Measurements from ENCODE around the gene CFB. TPM values are rescaled to one million over a fixed set of nuclear protein-coding genes. Genes with fewer than 3 reads are reported as not detected.
A peak's percentile ranks its signal among the peaks of the same experiment; 100 is the strongest.

CFB gene
- total and polyA plus RNA-seq, 4 donors: 2,016 to 3,272 (median 3,140) TPM

DNA sequence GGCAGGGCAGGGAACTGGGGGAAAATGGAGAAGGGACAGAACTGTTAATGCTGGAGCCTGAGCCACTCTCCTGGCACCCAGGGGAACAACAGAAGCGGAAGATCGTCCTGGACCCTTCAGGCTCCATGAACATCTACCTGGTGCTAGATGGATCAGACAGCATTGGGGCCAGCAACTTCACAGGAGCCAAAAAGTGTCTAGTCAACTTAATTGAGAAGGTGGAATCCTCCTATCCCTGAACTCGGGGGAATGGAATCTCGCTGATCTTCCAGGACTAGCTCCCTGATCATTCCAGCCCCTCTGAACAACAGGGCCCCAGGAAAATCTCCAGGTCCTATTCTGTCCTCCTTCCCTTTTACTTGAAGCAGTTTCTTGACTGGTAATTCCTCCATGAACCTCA is 2.0 kb downstream of the CFB start:
- no peak for DNase-seq (ENCODE audit: low spot score)
- Histone ChIP-seq H3K4me3 (ENCODE audit: low read depth in 1 of 3, low read length in 3 of 3) (peak overlapping the region; percentile 64 to 97 (median 81)), H3K27me3 (ENCODE audit: control insufficient read depth in 4 of 4, insufficient read depth in 4 of 4, low read length in 3 of 4) (no peaks in the 10 kb centered on the region), H3K9me3 (ENCODE audit: control insufficient read depth in 4 of 4, low read length in 3 of 4) (no peaks in the 10 kb centered on the region), H3K36me3 (ENCODE audit: control insufficient read depth in 4 of 4, insufficient read depth in 3 of 4, low read depth in 1 of 4, low read length in 3 of 4) (peaks cover 2 to 52% (median 42%) of the 10 kb centered on the region in 4 donors), H3K4me1 (ENCODE audit: control insufficient read depth in 4 of 4, insufficient read depth in 4 of 4, low read length in 3 of 4) (peaks cover 7 to 53% (median 34%) of the 10 kb centered on the region in 4 donors), H3K27ac (ENCODE audit: low read depth in 1 of 2, low read length in 2 of 2) (peak overlapping the region; percentile 71 to 93), H3K9ac (ENCODE audit: low read depth in 1 of 2, low read length in 2 of 2) (peak overlapping the region in 1 of 2 donors; percentile 96)
- no peak for TF ChIP-seq HNF4G (IDR thresholded peaks at IDR 0.05)
- peak; percentile 4 for TF ChIP-seq SP1 (IDR thresholded peaks at IDR 0.05)
- WGBS: 81% methylated on average over 4 of the region's 4 CpGs

DNA sequence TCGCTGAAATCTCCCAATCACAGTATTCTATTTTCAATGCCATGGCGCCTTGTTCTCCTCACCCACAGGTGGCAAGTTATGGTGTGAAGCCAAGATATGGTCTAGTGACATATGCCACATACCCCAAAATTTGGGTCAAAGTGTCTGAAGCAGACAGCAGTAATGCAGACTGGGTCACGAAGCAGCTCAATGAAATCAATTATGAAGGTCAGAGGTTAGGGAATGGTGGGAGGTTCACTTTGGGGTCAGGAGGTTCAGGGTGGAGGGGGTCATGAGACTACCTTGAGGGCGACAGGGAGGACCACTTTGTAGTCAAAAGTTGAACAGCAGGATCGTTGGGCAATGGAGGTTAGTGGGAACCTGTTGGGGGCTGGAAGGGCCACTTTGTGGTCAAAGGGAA is 2.4 kb downstream of the CFB start:
- WGBS: 58% methylated on average over 5 of the region's 5 CpGs
- peak overlapping the region; percentile 71 to 93 for H3K27ac ChIP-seq (ENCODE audit: low read depth in 1 of 2, low read length in 2 of 2)

DNA sequence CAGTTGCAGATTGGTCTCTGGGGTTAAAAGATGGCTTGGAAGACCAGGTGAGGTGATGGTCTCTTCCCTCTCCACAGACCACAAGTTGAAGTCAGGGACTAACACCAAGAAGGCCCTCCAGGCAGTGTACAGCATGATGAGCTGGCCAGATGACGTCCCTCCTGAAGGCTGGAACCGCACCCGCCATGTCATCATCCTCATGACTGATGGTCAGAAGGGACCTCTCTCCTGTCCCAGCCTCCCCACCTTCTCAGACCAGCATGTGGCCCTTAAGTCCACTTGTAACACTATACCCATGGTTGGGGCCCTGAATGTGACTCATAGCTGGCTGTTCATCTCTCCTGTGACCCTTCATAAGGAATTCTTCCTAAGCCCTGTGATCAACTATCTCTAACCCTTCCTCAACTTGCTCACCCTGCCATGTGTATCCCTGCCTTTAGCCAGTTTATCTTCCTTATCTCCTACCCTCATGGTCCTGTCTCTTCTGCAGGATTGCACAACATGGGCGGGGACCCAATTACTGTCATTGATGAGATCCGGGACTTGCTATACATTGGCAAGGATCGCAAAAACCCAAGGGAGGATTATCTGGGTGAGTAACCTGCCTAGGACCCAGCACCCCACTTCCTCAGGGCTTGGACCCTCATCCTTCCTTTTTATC is 3.0 kb downstream of the CFB start:
- Histone ChIP-seq H3K9ac (ENCODE audit: low read depth in 1 of 2, low read length in 2 of 2) (no peak overlapping the region), H3K27ac (ENCODE audit: low read depth in 1 of 2, low read length in 2 of 2) (peak overlapping the region; percentile 71 to 93), H3K27me3 (ENCODE audit: control insufficient read depth in 4 of 4, insufficient read depth in 4 of 4, low read length in 3 of 4) (no peaks in the 10 kb centered on the region), H3K4me1 (ENCODE audit: control insufficient read depth in 4 of 4, insufficient read depth in 4 of 4, low read length in 3 of 4) (peaks cover 7 to 43% (median 28%) of the 10 kb centered on the region in 4 donors), H3K36me3 (ENCODE audit: control insufficient read depth in 4 of 4, insufficient read depth in 3 of 4, low read depth in 1 of 4, low read length in 3 of 4) (peaks cover 4 to 52% (median 43%) of the 10 kb centered on the region in 4 donors), H3K9me3 (ENCODE audit: control insufficient read depth in 4 of 4, low read length in 3 of 4) (no peaks in the 10 kb centered on the region), H3K4me3 (ENCODE audit: low read depth in 1 of 3, low read length in 3 of 3) (peak overlapping the region in 1 of 3 donors; percentile 81)
- 80% methylated on average over 6 of the region's 6 CpGs for WGBS
- DNase-seq (ENCODE audit: low spot score): no peak
- TF ChIP-seq RXRA (IDR thresholded peaks at IDR 0.05): no peak
- TF ChIP-seq, protein P1, sequence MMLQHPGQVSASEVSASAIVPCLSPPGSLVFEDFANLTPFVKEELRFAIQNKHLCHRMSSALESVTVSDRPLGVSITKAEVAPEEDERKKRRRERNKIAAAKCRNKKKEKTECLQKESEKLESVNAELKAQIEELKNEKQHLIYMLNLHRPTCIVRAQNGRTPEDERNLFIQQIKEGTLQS (IDR thresholded peaks at IDR 0.05): no peak
- no peak for TF ChIP-seq NR2F2 (IDR thresholded peaks at IDR 0.05)
- TF ChIP-seq, protein P2, sequence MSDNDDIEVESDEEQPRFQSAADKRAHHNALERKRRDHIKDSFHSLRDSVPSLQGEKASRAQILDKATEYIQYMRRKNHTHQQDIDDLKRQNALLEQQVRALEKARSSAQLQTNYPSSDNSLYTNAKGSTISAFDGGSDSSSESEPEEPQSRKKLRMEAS (IDR thresholded peaks at IDR 0.05): no peak
- TF ChIP-seq, protein P3, sequence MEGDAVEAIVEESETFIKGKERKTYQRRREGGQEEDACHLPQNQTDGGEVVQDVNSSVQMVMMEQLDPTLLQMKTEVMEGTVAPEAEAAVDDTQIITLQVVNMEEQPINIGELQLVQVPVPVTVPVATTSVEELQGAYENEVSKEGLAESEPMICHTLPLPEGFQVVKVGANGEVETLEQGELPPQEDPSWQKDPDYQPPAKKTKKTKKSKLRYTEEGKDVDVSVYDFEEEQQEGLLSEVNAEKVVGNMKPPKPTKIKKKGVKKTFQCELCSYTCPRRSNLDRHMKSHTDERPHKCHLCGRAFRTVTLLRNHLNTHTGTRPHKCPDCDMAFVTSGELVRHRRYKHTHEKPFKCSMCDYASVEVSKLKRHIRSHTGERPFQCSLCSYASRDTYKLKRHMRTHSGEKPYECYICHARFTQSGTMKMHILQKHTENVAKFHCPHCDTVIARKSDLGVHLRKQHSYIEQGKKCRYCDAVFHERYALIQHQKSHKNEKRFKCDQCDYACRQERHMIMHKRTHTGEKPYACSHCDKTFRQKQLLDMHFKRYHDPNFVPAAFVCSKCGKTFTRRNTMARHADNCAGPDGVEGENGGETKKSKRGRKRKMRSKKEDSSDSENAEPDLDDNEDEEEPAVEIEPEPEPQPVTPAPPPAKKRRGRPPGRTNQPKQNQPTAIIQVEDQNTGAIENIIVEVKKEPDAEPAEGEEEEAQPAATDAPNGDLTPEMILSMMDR (IDR thresholded peaks at IDR 0.05; ENCODE audit: low read depth, low read length, missing input control): no peak
- no peak for TF ChIP-seq YY1 (IDR thresholded peaks at IDR 0.05)
- no peak for TF ChIP-seq EGR1 (IDR thresholded peaks at IDR 0.05; ENCODE audit: low read depth in 2 of 2)
- TF ChIP-seq GABPA (IDR thresholded peaks at IDR 0.05 in 1 of 2, conservative IDR thresholded peaks at IDR 0.05 in 1 of 2): no peak
- no peak for TF ChIP-seq HNF4A (conservative IDR thresholded peaks at IDR 0.05)
- no peak for TF ChIP-seq HNF4G (IDR thresholded peaks at IDR 0.05)
- TF ChIP-seq SP1 (IDR thresholded peaks at IDR 0.05): no peak
- TF ChIP-seq RAD21 (IDR thresholded peaks at IDR 0.05): no peak
- TF ChIP-seq, protein P4, sequence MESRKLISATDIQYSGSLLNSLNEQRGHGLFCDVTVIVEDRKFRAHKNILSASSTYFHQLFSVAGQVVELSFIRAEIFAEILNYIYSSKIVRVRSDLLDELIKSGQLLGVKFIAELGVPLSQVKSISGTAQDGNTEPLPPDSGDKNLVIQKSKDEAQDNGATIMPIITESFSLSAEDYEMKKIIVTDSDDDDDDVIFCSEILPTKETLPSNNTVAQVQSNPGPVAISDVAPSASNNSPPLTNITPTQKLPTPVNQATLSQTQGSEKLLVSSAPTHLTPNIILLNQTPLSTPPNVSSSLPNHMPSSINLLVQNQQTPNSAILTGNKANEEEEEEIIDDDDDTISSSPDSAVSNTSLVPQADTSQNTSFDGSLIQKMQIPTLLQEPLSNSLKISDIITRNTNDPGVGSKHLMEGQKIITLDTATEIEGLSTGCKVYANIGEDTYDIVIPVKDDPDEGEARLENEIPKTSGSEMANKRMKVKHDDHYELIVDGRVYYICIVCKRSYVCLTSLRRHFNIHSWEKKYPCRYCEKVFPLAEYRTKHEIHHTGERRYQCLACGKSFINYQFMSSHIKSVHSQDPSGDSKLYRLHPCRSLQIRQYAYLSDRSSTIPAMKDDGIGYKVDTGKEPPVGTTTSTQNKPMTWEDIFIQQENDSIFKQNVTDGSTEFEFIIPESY (IDR thresholded peaks at IDR 0.05): no peak
- TF ChIP-seq FOXA2 (IDR thresholded peaks at IDR 0.05): no peak
- no peak for TF ChIP-seq FOXA1 (IDR thresholded peaks at IDR 0.05)

More for the DNA sequence above, 2.4 kb downstream of the CFB start:
- H3K4me3 ChIP-seq (ENCODE audit: low read depth in 1 of 3, low read length in 3 of 3): peak overlapping the region in 1 of 3 donors; percentile 81
- peaks cover 2 to 52% (median 43%) of the 10 kb centered on the region in 4 donors for H3K36me3 ChIP-seq (ENCODE audit: control insufficient read depth in 4 of 4, insufficient read depth in 3 of 4, low read depth in 1 of 4, low read length in 3 of 4)
- H3K9me3 ChIP-seq (ENCODE audit: control insufficient read depth in 4 of 4, low read length in 3 of 4): no peaks in the 10 kb centered on the region
- DNase-seq (ENCODE audit: low spot score): no peak
- TF ChIP-seq RXRA (IDR thresholded peaks at IDR 0.05) (peak in 1 of 2 donors; percentile 71), SP1 (IDR thresholded peaks at IDR 0.05) (no peak), NR2F2 (IDR thresholded peaks at IDR 0.05) (peak; percentile 51)
- H3K4me1 ChIP-seq (ENCODE audit: control insufficient read depth in 4 of 4, insufficient read depth in 4 of 4, low read length in 3 of 4): peaks cover 7 to 48% (median 33%) of the 10 kb centered on the region in 4 donors
- no peak overlapping the region for H3K9ac ChIP-seq (ENCODE audit: low read depth in 1 of 2, low read length in 2 of 2)
- H3K27me3 ChIP-seq (ENCODE audit: control insufficient read depth in 4 of 4, insufficient read depth in 4 of 4, low read length in 3 of 4): no peaks in the 10 kb centered on the region
